ENCODE results near the gene LIG1.
A peak's percentile ranks its signal among the peaks of the same experiment; 100 is the strongest.

LIG1 gene

DNA sequence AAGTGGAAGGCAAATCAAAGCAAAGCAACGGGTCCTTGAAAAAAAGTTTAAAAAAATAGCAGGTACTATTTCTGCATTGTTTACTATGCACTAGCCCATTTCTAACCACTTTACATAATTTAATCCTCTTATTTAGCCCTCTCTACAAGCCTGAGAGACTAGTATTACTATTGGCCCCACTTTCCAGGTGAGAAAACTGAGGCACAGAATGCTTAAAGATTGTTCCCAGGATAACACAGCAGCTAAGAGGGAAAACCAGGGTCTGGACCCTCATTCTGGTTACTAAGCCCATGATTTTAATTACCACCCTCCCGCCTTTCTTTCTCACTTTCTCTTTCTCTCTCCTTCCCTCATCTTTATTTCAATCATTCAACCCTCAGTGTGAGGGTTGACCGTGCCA is 6.1 kb upstream of the LIG1 start:
- no peak for DNase-seq

DNA sequence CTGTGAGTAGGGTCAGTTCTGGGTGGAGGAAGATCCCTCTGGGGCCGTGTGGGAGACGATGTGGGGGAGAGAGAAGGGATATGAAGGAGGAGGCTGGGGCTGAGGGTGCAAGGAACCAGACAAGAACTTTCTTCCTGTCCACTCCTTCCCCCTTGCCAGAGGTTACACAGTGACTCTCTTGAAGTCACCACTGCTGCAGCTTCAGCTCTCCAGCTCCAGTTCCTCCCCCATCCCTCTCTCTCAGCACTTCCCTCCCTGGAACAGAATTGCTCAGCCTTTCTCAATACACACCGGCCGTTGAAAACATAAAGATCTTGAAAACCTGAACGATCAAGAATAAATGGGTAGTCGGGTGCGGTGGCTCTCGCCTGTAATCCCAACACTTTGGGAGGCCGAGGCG is 5.4 kb upstream of the LIG1 start:
- no peak for DNase-seq

DNA sequence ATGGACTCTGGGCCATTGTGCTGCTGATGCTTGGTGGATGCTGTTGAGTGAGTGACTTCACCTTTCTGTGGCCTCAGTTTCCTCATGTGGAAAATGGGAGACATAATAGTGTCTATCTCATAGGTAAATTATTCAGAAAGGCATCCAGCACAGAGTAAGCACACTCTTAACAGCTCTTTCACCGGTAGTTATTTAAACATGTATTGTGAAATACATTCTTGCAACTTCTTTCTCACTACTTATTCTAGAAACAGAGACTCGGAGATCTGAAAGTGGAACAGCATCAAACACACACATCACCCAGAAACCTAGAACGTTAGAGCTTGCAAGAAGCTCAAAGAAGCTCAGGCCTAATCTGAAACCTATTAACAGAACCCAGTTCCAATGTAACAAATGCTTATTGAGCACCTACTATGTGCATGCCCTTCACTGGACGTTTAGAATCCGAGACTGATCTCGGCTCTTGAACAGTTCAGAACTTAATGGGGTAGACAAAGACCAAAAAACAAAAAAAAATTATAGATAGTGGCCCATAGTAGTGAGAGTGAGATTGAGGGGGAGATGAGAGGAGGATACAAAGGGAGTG is 4.4 kb upstream of the LIG1 start:
- no peak for DNase-seq

DNA sequence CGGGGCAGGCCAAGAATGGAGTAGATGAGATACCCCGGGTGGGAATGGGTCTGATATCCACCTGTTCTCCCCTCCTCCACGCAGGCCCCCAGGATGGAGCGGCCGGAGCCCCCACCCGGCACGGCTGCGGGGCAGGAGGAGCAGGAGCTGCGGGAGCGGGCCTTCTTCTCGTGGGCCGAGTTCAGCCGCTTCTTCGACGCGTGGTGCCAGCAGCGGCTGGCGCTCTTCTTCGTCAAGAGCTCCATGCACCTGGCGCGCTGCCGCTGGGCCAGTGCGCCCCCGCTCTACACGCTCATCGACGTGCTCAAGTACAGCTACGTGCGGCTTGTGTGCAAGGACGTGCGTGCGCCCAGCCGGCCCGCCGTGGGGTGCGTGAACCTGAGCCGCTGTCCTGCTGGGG is 1.6 kb upstream of the LIG1 start:
- no peak for DNase-seq

DNA sequence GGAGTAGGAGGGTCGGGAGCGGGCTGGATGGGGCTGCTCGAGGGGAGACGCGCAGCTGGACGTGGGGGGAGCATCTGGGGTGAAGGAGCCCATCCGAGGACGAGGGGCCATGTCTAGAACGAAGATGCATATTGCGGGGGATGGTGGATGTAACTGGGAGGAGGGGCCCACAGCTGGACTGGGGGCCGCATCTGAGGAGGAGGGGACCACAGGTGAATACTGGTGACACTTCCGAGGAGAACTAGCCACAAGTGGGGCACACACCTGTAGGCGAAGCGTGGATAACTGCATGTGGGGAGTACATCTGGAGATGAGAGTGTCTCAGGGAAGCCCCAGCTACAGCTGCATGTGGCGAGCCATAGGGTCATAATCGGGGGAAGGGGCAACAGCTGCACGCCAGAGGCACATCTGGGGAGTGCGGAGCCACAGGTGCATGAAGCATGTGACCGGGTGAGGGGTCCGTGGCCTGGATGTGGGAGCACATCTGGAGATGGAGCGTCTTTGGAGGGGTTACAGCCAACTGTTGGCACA is 738 bp upstream of the LIG1 start:
- DNase-seq, result no peak

DNA sequence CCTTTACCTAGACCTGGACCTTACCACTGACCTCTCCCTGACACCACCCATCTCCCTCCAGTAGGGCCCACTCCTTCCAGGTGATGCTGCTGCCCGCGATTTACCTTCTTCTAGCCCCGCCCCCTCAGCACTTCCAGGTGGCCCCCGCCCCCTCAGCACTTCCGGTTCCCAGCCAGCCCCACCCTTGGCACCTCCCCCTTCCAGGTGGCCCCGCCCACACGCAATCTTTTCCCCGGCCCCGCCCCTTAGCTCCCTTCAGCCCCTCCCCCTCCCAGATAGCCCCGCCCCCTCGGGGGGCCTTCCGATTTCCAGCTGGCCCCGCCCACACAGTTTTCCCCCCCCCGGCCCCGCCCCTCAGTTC is 586 bp downstream of the LIG1 start:
- no peak for DNase-seq

DNA sequence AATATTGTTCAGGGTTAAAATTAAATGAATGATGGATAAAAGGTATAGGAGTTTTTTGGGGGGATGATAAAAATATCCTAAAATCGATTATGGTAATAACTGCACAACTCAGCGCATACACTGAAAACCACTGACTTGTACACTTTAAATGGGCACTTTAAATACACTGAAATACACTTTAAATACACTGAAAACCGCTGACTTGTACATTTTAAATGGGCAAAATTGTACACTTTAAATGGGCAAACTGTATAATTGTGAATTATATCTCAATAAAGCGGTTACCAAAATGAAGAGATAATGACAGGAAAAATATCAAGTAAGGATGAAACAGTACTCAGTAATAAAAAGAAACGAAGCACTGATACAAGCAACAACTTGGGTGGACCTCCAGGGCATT is 1.5 kb downstream of the LIG1 start:
- no peak for DNase-seq

DNA sequence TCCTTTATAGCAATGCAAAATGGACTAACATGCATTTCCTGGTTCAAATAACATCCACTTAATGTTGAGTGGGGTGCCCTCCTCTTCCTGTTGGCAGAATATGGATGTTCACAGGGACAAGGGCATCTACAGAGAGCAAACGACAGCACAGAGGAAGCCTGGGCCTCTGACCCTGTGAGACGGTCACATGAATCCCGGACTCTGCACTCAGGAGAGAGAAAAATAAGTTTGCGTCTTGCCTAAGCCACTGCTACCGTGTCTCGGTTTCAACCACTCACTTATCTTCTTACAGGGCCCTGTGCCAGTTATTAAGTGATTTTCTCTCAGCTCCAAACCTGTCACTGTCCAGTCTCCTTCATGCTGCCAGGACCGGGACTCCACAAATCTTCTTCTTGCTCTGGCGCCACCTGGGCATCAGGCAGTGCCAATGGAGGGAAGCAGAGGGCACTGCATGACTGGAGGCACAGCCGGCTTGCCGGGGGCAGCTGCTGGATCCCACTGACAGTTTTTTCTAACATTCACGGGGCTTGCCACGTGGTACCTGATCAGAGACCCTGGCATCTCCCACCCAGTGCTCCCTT is 11.8 kb downstream of the LIG1 start:
- no peak for DNase-seq

DNA sequence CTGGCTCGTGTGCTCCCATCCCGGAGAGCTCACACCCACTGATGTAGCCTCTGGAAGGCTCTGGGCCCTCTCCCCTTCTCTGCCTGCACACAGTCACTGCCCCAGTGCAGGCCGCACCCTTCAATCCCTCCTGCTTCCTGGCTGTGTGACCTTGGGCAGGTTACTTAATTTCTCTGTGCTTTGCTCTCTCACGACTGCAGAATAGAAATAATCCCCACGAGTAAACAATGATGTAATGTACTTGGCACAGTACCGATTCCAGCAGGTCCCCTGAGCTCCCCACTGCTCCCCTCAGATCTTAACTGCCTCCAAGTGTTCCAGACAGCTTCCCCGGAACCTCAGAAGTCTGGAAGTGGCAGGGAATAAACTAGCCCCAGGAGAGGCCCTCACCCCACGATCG is 16.1 kb downstream of the LIG1 start:
- DNase-seq, result no peak

DNA sequence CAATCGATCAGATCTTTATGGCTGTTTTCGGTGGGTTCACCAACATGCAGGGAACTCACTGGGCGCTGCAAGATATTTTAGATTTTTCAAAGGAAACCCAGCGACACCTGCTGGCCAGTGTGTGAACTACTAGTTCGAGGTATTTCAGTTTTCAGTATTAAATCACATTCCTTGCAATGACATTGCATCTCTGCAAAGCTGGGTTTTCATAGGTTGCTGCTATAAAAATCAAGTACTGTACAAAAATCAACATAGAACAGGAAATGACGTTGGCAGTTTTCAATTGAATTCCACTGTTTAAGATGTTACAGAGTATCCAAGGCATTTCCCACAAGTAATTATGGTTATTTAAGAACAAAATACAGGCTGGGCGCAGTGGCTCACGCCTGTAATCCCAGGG is 17.6 kb downstream of the LIG1 start:
- peak; percentile 16 for DNase-seq

DNA sequence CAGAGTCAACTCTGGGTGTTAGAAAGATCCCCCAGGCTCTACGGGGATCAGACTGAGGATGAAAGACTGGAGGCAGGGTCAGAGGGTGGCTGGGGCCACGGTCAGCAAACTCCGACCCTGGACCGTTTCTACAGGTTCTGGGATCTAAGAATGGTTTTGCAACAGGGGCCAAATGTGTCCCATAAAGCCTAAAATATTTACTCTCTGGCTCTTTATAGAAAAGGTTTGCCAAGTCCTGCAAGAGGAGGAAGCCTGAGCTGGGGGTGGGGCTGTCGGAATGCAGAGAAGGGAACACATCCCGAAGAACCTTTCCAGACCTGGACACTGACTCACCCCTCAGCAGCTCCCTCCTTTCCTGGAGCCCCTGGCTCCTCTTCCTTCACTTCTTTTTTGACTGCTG is 20.7 kb downstream of the LIG1 start:
- DNase-seq, result no peak

DNA sequence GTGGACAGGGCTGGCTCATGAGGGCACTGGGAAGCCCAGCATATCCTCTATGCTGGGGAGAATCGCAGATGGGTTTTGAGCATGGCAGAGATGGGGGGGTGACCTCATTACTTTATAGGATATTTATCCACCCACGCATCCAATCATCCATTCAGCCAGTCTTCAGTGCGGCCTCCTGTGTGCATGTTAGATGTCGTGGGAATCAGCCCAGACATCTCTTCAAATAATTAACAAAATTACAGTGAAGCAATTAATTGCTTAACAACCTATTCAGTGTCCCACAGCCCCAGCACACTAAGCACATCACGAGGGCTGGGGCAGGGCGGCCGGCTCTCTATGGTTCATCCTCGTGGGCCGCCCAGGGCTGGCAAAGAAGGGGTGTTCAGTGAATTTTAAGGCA is 21.6 kb downstream of the LIG1 start:
- DNase-seq, result no peak

DNA sequence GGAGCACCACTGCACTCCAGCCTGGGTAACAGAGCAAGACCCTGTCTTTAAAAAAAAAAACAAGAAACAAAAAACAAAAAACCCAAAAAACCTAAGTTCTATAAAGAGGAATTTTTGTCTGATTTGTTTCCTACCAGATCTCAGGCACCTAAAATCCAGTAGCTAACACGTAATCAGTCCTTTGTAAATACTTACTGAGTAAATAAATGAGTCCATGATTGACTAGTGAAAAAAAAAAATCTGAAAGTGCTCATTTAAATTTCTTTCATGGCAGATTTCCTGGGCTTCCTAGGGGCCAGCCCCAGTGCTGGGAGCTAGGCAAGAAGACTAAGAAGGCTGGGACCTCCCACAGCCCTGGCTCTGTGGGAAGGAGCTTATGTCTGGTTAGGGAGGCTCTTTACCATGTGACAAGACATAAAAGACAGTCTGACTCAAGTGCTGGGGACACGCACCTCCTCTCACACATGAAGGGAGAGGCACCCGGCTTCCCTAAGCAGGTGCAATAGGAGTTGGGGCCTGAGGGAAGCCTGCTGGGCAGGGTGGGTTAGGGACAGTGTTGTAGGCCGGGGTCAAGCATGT is 22.5 kb downstream of the LIG1 start:
- DNase-seq, result no peak

DNA sequence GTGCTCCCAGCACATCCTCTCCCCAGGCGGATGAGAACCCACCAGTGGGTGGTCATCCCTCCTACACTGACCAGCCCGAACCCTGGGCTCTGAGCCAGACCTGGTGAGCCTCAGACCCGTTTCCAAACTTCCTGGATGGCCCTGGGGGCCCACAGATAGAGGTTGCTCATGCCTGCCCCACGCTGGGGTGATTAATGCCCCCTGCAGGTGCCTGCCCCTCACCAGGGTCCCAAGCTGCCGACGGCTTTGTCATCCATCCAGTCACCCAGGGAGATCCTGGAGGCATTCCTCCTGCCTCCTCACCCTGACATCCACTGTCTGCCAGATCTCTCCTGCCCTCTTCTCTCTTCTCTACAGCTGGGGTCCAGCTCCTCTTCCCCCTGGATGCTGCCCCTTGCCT is 31.1 kb downstream of the LIG1 start:
- DNase-seq, result no peak

DNA sequence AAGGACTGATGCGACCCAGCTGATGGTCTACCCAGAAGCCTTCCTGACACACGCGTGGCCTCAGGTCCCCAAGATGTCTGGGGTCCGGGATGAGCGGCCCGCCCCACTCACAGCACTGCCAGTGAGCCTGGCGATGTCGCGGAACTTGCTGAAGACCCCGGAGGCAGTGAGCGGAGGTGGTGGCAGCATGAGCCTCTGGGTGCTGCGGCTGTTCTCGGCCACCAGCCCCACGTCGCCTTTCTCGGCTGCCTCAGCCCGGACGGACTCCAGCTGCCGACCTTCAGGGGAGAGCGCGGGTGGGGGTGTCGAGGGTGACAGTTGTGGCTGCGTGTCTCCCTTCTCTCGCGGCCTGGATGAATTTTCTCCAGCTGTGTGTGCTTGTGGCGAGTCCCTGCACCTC is 32.7 kb downstream of the LIG1 start:
- no peak for DNase-seq

DNA sequence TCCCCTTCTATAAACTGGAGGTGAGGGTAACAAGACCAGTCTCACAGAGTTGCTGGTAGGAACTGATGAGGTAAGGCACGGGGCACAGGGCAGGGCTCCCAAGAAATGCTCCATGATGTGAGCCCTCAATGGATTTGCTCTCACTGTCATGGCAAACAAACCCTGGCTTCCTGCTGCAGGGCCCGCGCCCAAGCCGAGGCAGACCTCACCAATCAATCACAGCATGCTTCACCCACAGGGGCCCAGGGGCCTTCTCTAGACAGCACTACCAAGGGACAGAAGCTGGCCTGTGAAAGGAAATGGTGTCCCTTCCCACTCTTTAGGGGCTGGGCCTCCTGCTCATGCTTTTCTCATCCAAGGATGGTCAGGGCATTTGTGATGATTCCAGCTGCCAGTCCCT is 33.6 kb downstream of the LIG1 start:
- DNase-seq, result no peak

DNA sequence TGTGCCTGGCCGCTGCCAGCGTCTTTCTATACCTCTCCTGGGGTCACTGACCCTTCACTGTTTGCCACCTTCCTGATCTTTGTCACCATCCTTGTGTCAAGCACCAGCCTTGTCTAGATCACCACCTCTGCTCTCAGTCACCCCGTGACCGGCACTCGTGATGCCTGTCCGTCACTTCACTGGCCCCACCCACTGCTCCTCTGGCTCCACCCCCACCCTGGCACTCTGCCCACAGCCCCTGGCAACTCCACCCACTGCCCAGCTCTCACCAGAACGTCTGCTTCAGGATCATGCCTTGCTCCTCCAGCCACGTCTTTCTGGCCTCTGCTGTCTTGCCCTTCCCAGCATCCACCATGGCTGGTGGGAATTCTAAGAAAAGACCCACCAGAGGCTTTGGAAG is 34.7 kb downstream of the LIG1 start:
- no peak for DNase-seq

DNA sequence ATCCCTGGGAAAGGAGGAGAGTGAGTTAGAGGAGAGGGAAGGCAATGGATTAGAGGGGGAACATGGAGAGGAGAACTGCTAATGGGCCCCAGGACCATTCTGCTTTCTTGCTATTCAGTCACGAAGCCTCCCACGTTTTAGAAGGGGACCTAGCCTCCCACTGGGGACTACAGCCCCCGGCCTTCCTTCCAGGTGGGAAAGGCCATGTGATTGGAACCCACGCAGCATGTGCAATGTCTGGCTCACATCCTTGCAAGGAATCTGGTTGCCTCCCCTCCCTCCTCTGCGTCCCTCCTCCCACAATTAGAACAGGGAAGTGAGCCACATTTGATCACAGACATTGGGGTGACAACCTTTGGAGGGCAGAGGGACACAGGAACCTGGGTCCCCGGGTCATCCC is 37.0 kb downstream of the LIG1 start:
- no peak for DNase-seq

DNA sequence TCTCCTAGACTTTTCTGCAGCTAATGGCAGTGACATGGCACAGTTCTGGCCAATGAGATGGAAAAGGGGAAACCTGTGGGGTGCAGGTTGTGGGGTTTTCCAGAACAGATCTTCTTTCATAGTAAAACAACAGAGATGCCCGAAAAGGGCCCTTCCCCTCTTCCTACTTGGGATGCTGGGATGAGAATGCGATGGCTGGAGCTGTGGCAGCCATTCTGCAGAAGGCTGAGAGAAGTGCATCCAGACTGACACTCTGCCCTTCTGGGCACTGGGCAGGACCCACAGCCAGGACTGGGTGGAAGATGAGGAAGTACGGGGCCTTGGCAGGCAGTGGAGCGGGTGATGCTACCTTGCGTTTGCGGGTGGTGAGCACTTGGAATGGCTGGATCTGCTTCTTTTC is 42.6 kb downstream of the LIG1 start:
- DNase-seq, result no peak

DNA sequence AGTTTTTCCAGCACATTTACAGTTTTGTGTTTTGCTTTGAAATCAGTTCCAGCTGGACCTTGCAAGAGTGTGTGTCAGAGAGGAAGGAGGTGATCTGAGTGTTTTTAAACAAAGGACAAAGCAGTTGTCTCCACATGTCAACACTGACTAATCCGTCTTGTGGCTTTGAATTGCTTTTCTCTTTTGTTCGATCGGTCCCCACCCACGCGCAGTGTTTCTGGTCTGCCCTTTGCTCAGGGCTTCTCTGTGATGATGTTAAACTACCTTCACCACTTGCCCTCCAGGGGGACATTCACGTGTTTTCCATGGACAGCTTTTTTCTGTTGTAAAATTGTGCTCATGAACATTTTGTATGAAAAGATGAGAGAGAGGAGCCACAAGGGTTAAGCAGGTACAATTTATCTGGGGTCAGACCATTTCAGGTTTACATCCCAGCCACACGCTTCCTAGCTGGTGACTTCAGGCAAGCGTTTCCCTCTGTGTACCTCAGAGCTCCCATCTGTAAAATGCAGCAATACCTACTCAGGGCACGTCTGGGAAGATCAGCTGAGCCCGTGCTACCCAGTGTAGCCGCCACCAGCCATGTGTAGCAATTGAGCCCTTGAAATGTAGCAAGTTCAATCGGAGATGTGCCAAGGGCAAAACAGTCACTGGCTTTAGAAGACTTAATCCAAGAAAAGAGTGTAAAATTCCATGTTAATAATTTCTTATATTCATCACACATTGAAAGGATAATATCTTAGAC is 46.1 kb downstream of the LIG1 start:
- DNase-seq, result no peak

DNA sequence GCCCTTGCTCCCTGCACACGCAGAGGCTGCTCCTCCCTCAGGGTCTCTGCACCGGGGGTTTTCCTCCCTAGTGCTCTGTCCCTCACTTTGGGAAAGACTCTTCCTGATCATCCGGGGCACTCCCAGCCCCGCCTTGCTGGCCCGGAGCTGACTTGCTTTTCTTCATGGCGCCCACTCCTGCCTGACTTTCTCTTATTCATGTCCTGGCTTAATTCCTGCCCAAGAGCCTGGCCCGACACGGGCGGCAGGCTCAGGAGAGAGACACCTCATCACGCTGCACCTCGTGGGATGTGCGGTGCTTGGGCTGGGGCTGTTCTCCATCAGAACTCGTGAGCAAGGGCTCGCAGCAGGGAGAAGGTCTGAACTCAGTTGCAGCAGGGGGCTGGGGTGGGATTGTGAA is 47.7 kb downstream of the LIG1 start:
- DNase-seq, result no peak

DNA sequence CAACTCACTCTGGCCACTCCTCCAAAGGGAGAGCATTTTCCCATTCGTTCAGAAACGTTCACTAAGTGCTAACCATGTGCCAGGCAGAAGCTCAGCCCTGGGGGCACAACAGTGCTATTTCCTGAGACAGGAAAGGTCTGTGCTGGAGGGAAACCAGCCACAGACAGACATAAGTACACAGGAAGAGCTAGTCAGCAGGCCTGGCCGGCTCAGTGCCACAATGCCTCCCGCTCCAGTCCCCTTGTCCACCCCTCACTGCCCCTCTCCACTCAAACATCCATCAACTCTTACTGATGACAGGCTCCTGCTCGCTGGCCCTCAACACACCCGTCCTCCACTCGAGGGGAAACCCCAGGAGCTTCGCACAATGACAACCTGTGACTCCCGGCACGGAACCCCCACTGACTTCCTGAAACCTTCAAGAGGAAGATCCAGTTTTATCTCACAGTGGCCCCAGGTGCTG is 48.2 kb downstream of the LIG1 start:
- DNase-seq, result no peak

DNA sequence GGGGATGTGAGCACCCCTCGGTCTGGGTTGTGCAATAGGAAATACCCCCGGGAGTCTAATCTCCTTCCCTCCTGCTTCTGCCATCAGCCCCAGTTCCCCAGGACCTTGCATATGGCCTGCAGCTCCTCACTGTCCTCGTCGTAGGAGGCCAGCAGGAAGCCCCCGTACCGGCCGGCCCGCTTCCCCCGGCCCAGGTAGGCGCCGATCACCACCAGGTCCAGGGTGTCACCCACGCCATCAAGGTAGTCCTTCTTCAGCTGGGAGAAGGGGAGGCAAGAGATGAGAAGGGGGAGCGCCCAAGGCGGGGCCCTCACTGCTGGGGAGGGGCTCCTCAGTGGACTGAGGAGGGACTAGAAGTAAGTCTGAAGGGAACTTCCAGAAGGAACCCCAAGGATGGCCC is 49.1 kb downstream of the LIG1 start:
- no peak for DNase-seq

DNA sequence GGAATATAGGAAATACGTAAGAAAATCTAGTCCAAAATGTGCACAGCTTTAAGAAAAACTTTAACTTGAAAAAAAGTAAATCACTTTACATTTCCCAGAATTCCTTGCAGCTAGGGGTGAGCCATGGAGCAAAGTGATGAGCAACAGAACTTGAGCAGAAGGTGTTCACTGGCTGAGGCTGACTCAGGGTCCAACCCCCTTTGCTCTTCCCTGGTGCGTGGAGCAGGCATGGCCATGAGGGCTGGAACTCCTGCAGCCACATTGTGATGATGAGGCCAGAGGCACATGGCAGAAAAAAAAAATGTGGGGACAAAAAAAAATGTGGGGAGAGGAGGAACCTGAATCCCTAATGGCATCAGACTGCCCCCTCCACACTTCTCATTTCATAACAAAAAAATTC is 49.6 kb downstream of the LIG1 start:
- no peak for DNase-seq
